ENCODE results near the gene THUMPD2. TPM values are rescaled to one million over a fixed set of nuclear protein-coding genes. Genes with fewer than 3 reads are reported as not detected.

Gene THUMPD2
- polyA plus RNA-seq, 1 donor from 2014 or later, result 24.7 TPM

DNA sequence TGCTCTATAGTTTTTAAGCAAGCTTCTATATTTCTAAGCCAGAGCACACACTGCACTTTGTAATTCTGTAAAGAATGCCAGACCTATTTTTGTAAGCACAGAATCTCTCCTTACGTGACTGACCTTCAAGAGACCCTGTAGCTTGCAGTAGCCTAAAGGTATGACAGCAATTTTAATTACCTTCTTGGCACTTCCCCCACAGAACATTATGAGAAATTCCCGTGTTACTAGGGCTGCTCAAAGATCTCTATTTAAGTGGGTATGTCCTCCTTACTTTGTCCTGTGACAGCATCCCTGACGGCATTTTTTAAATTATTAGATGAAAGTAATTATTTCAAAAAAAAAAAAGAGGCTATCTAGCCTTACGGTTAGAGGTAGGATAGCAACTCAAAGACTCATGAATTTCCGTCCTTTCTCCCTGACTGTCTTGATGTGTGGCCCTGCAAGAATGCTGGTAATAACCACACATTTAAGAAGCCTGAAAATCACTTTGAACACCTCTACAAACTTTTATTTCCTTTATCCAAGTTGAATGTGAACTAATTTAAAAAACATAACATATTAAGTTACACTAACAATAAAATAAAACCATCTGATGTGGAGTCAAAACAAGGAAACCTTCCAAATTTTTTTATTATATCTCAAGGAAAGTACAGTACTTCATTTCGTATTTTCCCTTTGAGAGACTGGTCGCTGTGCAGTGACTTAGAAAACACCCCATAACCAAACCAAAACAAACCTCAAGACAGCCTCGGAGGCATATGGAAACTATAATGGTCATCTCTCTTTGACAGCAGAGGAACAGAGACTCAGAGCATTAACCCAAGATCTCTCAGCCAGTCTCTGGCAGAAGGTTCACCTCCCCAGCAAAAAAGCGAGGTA, 54.9 kb downstream of the THUMPD2 start:
- Histone ChIP-seq H3K27ac (ENCODE audit: low read length) (no peak overlapping the region), H3K36me3 (ENCODE audit: insufficient read depth, low read length) (no peaks in the 10 kb centered on the region), H3K4me3 (ENCODE audit: low read length) (no peak overlapping the region), H3K9me3 (ENCODE audit: low read length) (no peaks in the 10 kb centered on the region), H3K79me2 (replicated peaks; ENCODE audit: insufficient read depth, low read length) (no peaks in the 10 kb centered on the region), H4K20me1 (ENCODE audit: insufficient read depth) (no peaks in the 10 kb centered on the region), H3K27me3 (ENCODE audit: insufficient read depth, low read depth, low read length) (no peaks in the 10 kb centered on the region), H2AFZ (ENCODE audit: low read depth, low read length) (no peak overlapping the region), H3K9ac (ENCODE audit: low read length) (no peak overlapping the region), H3K9me2 (ENCODE audit: insufficient read depth, low read length) (no peaks in the 10 kb centered on the region), H3F3A (ENCODE audit: insufficient read depth, low read length, poor library complexity, severe bottlenecking) (no peaks in the 10 kb centered on the region), H3K4me2 (ENCODE audit: low read length) (no peak overlapping the region)
- TF ChIP-seq, protein P1, sequence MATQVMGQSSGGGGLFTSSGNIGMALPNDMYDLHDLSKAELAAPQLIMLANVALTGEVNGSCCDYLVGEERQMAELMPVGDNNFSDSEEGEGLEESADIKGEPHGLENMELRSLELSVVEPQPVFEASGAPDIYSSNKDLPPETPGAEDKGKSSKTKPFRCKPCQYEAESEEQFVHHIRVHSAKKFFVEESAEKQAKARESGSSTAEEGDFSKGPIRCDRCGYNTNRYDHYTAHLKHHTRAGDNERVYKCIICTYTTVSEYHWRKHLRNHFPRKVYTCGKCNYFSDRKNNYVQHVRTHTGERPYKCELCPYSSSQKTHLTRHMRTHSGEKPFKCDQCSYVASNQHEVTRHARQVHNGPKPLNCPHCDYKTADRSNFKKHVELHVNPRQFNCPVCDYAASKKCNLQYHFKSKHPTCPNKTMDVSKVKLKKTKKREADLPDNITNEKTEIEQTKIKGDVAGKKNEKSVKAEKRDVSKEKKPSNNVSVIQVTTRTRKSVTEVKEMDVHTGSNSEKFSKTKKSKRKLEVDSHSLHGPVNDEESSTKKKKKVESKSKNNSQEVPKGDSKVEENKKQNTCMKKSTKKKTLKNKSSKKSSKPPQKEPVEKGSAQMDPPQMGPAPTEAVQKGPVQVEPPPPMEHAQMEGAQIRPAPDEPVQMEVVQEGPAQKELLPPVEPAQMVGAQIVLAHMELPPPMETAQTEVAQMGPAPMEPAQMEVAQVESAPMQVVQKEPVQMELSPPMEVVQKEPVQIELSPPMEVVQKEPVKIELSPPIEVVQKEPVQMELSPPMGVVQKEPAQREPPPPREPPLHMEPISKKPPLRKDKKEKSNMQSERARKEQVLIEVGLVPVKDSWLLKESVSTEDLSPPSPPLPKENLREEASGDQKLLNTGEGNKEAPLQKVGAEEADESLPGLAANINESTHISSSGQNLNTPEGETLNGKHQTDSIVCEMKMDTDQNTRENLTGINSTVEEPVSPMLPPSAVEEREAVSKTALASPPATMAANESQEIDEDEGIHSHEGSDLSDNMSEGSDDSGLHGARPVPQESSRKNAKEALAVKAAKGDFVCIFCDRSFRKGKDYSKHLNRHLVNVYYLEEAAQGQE (IDR thresholded peaks at IDR 0.05; ENCODE audit: borderline replicate concordance), result no peak
- no peak for TF ChIP-seq MXI1 (conservative IDR thresholded peaks at IDR 0.05; ENCODE audit: poor library complexity, severe bottlenecking)
- TF ChIP-seq POLR2AphosphoS5 (IDR thresholded peaks at IDR 0.05), result no peak

GRCh38 chr2:39723497-39723896, 55.6 kb downstream of the THUMPD2 start:
- Histone ChIP-seq H3K9ac (ENCODE audit: low read length) (no peak overlapping the region), H4K20me1 (ENCODE audit: insufficient read depth) (no peaks in the 10 kb centered on the region), H3K9me2 (ENCODE audit: insufficient read depth, low read length) (no peaks in the 10 kb centered on the region), H2AFZ (ENCODE audit: low read depth, low read length) (no peak overlapping the region), H3K4me3 (ENCODE audit: low read length) (no peak overlapping the region), H3K79me2 (replicated peaks; ENCODE audit: insufficient read depth, low read length) (no peaks in the 10 kb centered on the region), H3K27me3 (ENCODE audit: insufficient read depth, low read depth, low read length) (no peaks in the 10 kb centered on the region), H3F3A (ENCODE audit: insufficient read depth, low read length, poor library complexity, severe bottlenecking) (no peaks in the 10 kb centered on the region), H3K36me3 (ENCODE audit: insufficient read depth, low read length) (no peaks in the 10 kb centered on the region), H3K9me3 (ENCODE audit: low read length) (no peaks in the 10 kb centered on the region), H3K4me2 (ENCODE audit: low read length) (no peak overlapping the region), H3K27ac (ENCODE audit: low read length) (no peak overlapping the region)
- no peak for TF ChIP-seq CTCF (IDR thresholded peaks at IDR 0.05; ENCODE audit: poor library complexity, severe bottlenecking)
- TF ChIP-seq SMC3 (conservative IDR thresholded peaks at IDR 0.05; ENCODE audit: poor library complexity), result no peak
- no peak for TF ChIP-seq POLR2AphosphoS5 (IDR thresholded peaks at IDR 0.05)
- TF ChIP-seq TAF1 (IDR thresholded peaks at IDR 0.05; ENCODE audit: low read depth), result no peak
- TF ChIP-seq EZH2 (IDR thresholded peaks at IDR 0.05; ENCODE audit: borderline replicate concordance, insufficient read depth, low read length, poor library complexity, severe bottlenecking), result no peak
- TF ChIP-seq MXI1 (conservative IDR thresholded peaks at IDR 0.05; ENCODE audit: poor library complexity, severe bottlenecking), result no peak
- no peak for TF ChIP-seq RAD21 (conservative IDR thresholded peaks at IDR 0.05)
- no peak for TF ChIP-seq EP300 (conservative IDR thresholded peaks at IDR 0.05; ENCODE audit: poor library complexity, severe bottlenecking)
- TF ChIP-seq, protein P1 (IDR thresholded peaks at IDR 0.05; ENCODE audit: borderline replicate concordance), result no peak

Data from neural cell (in vitro differentiated cells).